ENCODE results near the gene SLC25A30. TPM values are rescaled to one million over a fixed set of nuclear protein-coding genes. Genes with fewer than 3 reads are reported as not detected.
A peak's percentile ranks its signal among the peaks of the same experiment; 100 is the strongest.

The SLC25A30 gene
- total and polyA plus RNA-seq, 2 of the 13 experiments (the other 11 are each of a cell fraction or from before 2014, with no cell fraction given): 19.6 to 22.5 TPM

DNA sequence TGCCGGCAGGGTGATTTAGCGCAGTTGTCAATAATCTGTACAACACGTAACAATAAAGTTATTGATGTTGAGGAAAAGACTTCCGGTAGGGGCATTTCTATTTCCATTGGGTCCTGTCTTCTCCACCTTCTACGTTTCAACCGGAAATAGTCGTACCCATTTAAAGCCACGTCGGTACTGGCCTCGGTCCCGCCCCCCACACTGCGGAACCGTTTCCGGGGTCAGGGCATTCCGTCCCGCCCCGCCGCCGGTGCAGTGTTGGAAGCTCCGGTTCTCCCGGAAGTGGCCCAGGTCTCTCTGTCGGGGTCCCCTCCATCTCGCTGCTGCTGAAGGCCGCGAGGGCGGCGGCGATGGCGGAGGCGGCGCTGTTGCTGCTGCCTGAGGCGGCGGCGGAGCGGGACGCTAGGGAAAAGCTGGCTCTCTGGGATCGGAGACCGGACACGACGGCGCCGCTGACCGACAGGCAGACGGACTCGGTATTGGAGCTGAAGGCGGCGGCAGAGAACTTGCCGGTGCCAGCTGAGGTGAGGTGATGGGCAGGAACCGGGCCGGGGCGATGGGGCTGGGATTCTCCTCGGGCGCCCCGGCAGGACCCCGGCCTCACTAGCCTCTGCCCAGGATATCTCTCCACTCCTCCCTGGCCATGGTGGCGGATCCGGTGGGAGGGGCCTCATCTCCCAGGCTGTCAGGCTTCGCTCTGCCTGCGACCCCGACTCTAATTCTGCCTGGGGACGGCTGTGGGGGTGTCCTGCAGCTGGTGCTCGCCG lies 46.7 kb upstream of the SLC25A30 start, which contains the start of gene COG3 (continued):
- TF ChIP-seq, protein P1, sequence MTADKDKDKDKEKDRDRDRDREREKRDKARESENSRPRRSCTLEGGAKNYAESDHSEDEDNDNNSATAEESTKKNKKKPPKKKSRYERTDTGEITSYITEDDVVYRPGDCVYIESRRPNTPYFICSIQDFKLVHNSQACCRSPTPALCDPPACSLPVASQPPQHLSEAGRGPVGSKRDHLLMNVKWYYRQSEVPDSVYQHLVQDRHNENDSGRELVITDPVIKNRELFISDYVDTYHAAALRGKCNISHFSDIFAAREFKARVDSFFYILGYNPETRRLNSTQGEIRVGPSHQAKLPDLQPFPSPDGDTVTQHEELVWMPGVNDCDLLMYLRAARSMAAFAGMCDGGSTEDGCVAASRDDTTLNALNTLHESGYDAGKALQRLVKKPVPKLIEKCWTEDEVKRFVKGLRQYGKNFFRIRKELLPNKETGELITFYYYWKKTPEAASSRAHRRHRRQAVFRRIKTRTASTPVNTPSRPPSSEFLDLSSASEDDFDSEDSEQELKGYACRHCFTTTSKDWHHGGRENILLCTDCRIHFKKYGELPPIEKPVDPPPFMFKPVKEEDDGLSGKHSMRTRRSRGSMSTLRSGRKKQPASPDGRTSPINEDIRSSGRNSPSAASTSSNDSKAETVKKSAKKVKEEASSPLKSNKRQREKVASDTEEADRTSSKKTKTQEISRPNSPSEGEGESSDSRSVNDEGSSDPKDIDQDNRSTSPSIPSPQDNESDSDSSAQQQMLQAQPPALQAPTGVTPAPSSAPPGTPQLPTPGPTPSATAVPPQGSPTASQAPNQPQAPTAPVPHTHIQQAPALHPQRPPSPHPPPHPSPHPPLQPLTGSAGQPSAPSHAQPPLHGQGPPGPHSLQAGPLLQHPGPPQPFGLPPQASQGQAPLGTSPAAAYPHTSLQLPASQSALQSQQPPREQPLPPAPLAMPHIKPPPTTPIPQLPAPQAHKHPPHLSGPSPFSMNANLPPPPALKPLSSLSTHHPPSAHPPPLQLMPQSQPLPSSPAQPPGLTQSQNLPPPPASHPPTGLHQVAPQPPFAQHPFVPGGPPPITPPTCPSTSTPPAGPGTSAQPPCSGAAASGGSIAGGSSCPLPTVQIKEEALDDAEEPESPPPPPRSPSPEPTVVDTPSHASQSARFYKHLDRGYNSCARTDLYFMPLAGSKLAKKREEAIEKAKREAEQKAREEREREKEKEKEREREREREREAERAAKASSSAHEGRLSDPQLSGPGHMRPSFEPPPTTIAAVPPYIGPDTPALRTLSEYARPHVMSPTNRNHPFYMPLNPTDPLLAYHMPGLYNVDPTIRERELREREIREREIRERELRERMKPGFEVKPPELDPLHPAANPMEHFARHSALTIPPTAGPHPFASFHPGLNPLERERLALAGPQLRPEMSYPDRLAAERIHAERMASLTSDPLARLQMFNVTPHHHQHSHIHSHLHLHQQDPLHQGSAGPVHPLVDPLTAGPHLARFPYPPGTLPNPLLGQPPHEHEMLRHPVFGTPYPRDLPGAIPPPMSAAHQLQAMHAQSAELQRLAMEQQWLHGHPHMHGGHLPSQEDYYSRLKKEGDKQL (CRISPR knock-in tag; IDR thresholded peaks at IDR 0.05; ENCODE audit: low read depth): no peak
- TF ChIP-seq ZNF749 (CRISPR knock-in tag; IDR thresholded peaks at IDR 0.05; ENCODE audit: borderline replicate concordance): peak; percentile 56; the same call in 1 of the 2 replicates
- no peak for TF ChIP-seq ZC3H4 (CRISPR knock-in tag; IDR thresholded peaks at IDR 0.05; ENCODE audit: borderline replicate concordance)
- TF ChIP-seq, protein P2, sequence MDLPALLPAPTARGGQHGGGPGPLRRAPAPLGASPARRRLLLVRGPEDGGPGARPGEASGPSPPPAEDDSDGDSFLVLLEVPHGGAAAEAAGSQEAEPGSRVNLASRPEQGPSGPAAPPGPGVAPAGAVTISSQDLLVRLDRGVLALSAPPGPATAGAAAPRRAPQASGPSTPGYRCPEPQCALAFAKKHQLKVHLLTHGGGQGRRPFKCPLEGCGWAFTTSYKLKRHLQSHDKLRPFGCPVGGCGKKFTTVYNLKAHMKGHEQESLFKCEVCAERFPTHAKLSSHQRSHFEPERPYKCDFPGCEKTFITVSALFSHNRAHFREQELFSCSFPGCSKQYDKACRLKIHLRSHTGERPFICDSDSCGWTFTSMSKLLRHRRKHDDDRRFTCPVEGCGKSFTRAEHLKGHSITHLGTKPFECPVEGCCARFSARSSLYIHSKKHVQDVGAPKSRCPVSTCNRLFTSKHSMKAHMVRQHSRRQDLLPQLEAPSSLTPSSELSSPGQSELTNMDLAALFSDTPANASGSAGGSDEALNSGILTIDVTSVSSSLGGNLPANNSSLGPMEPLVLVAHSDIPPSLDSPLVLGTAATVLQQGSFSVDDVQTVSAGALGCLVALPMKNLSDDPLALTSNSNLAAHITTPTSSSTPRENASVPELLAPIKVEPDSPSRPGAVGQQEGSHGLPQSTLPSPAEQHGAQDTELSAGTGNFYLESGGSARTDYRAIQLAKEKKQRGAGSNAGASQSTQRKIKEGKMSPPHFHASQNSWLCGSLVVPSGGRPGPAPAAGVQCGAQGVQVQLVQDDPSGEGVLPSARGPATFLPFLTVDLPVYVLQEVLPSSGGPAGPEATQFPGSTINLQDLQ (CRISPR knock-in tag; IDR thresholded peaks at IDR 0.05): no peak
- TF ChIP-seq, protein P3, sequence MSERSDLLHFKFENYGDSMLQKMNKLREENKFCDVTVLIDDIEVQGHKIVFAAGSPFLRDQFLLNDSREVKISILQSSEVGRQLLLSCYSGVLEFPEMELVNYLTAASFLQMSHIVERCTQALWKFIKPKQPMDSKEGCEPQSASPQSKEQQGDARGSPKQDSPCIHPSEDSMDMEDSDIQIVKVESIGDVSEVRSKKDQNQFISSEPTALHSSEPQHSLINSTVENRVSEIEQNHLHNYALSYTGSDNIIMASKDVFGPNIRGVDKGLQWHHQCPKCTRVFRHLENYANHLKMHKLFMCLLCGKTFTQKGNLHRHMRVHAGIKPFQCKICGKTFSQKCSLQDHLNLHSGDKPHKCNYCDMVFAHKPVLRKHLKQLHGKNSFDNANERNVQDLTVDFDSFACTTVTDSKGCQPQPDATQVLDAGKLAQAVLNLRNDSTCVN (CRISPR knock-in tag; IDR thresholded peaks at IDR 0.05; ENCODE audit: borderline replicate concordance): peak; percentile 76
- no peak for TF ChIP-seq ZMYM2 (CRISPR knock-in tag; IDR thresholded peaks at IDR 0.05)
- peak; percentile 84 for TF ChIP-seq FOXK2 (IDR thresholded peaks at IDR 0.05)
- no peak for TF ChIP-seq ZNF724P (CRISPR knock-in tag; IDR thresholded peaks at IDR 0.05; ENCODE audit: borderline replicate concordance)
- peak; percentile 61 for TF ChIP-seq YY1 (IDR thresholded peaks at IDR 0.05; ENCODE audit: insufficient read depth, insufficient replicate concordance, low read depth, low read length)
- TF ChIP-seq, protein P4, sequence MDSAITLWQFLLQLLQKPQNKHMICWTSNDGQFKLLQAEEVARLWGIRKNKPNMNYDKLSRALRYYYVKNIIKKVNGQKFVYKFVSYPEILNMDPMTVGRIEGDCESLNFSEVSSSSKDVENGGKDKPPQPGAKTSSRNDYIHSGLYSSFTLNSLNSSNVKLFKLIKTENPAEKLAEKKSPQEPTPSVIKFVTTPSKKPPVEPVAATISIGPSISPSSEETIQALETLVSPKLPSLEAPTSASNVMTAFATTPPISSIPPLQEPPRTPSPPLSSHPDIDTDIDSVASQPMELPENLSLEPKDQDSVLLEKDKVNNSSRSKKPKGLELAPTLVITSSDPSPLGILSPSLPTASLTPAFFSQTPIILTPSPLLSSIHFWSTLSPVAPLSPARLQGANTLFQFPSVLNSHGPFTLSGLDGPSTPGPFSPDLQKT (CRISPR knock-in tag; IDR thresholded peaks at IDR 0.05; ENCODE audit: borderline replicate concordance): no peak
- TF ChIP-seq ZFP90 (CRISPR knock-in tag; IDR thresholded peaks at IDR 0.05; ENCODE audit: borderline replicate concordance): peak; percentile 50; the same call in 1 of the 2 replicates
- no peak for TF ChIP-seq MIER2 (CRISPR knock-in tag; IDR thresholded peaks at IDR 0.05)
- no peak for TF ChIP-seq NCOA1 (CRISPR knock-in tag; IDR thresholded peaks at IDR 0.05)

Measured in HepG2 (cell line).